ENCODE data around the gene CLIC4.

DNA sequence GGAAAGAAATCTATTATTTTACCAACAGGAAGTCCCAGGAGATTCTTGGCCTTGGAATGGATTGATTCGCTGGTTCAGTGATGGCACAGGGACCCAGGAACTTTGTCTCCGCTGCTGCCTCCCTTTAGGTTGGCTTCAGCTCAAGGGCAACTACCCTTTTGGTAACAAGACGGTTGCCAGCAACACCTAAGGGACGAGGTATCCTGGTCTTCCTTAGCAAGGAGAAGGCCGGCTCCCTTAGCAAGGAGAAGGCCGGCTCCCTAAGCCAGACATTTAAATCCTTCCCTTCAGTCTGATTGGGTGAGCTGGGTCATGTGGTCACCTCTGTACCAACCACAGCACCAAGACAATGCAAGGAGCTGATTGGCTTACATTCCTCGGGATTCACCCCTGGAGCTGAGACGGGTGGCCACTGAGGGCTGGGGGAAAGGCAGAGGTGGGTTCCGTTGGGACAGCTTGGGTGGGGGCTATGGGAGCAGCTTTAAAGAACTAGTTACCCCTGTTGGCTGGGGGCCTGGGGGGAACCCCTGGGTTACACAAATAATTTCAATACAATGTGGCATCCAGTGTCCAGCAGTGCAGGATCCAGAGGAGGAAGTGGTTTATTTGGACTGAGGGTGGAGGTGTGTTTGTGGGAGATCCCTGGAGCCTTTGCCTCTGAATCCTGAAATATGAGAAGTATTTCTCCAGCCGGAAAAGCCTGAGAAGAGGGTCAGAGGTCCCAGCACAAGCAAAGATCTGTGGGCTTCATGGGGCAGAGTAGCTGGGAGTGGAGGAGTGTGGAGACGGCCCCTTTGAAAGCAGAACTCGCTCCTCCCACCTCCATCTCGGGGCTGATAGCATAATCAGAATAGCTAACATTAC, 20.7 kb upstream of the CLIC4 start:
- TF ChIP-seq, protein P1, sequence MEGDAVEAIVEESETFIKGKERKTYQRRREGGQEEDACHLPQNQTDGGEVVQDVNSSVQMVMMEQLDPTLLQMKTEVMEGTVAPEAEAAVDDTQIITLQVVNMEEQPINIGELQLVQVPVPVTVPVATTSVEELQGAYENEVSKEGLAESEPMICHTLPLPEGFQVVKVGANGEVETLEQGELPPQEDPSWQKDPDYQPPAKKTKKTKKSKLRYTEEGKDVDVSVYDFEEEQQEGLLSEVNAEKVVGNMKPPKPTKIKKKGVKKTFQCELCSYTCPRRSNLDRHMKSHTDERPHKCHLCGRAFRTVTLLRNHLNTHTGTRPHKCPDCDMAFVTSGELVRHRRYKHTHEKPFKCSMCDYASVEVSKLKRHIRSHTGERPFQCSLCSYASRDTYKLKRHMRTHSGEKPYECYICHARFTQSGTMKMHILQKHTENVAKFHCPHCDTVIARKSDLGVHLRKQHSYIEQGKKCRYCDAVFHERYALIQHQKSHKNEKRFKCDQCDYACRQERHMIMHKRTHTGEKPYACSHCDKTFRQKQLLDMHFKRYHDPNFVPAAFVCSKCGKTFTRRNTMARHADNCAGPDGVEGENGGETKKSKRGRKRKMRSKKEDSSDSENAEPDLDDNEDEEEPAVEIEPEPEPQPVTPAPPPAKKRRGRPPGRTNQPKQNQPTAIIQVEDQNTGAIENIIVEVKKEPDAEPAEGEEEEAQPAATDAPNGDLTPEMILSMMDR (IDR thresholded peaks at IDR 0.05) = no peak
- TF ChIP-seq POLR2A (IDR thresholded peaks at IDR 0.05) = no peak

All from Peyer's patch (tissue), 4 donors.